HEK293T (cell line): Measurements from ENCODE around the gene CARM1.
"Not testable (repeated sequence)": the region's sequence is repeated elsewhere in the genome, so short reads cannot be mapped to it uniquely, and the experiment has no call there.

ENCODE experiments used
- CTCF ChIA-PET: fragments of 350-600 bp; formaldehyde crosslinking; extraction: SDS; loops from one replicate; lab custom pipeline; 2021; ENCODE audit warnings: antibody characterized with exemption, inconsistent platforms; lab: Yijun Ruan, JAX
- POLR2A ChIA-PET: fragments of 350-600 bp; formaldehyde crosslinking; extraction: SDS; loops from one replicate; lab custom pipeline; 2020; ENCODE audit warnings: antibody characterized with exemption, inconsistent platforms; lab: Yijun Ruan, JAX
- DNase-seq: peaks from one replicate; pipeline ENCODE4 v3.0.0; 2012; ENCODE audit warnings: mixed read lengths; ENCODE audit errors: extremely low spot score
- ARNT ChIP-seq: fragments of 450-650 bp; IDR thresholded peaks from 2 replicates; pipeline ENCODE4 v1.6.1; 2017; ENCODE audit warnings: mild to moderate bottlenecking
- BHLHE40 ChIP-seq: fragments of 450-650 bp; IDR thresholded peaks from 2 replicates; pipeline ENCODE4 v1.6.1; 2016; ENCODE audit warnings: mild to moderate bottlenecking, moderate library complexity, borderline replicate concordance
- CTBP1 ChIP-seq: fragments of 450-650 bp; IDR thresholded peaks from 2 replicates; pipeline ENCODE4 v1.6.1; 2016; ENCODE audit warnings: borderline replicate concordance
- ELF4 ChIP-seq: fragments of 450-650 bp; IDR thresholded peaks from 2 replicates; pipeline ENCODE4 v1.6.1; 2017; ENCODE audit warnings: antibody characterized with exemption
- FOXA1 ChIP-seq: fragments of 450-650 bp; IDR thresholded peaks from 2 replicates; pipeline ENCODE4 v1.6.1; 2016; ENCODE audit warnings: mild to moderate bottlenecking
- FOXK2 ChIP-seq: fragments of 450-650 bp; IDR thresholded peaks from 2 replicates; pipeline ENCODE4 v1.6.1; 2016; ENCODE audit warnings: mild to moderate bottlenecking
- FOXM1 ChIP-seq: fragments of 450-650 bp; IDR thresholded peaks from 2 replicates; pipeline ENCODE4 v1.6.1; 2017; ENCODE audit warnings: mild to moderate bottlenecking, borderline replicate concordance
- HDGF ChIP-seq: fragments of 450-650 bp; IDR thresholded peaks from 2 replicates; pipeline ENCODE4 v1.6.1; 2017; ENCODE audit warnings: antibody characterized with exemption, borderline replicate concordance
- L3MBTL2 ChIP-seq: fragments of 450-650 bp; conservative IDR thresholded peaks from 2 replicates; pipeline ENCODE4 v1.6.1; 2016; ENCODE audit warnings: mild to moderate bottlenecking
- LEF1 ChIP-seq: fragments of 450-650 bp; IDR thresholded peaks from 2 replicates; pipeline ENCODE4 v1.6.1; 2017; ENCODE audit warnings: mild to moderate bottlenecking, borderline replicate concordance
- NFRKB ChIP-seq: fragments of 450-650 bp; IDR thresholded peaks from 2 replicates; pipeline ENCODE4 v1.6.1; 2016; ENCODE audit warnings: mild to moderate bottlenecking, moderate library complexity
- SP1 ChIP-seq: fragments of 450-650 bp; IDR thresholded peaks from 2 replicates; pipeline ENCODE4 v1.6.1; 2017
- SUZ12 ChIP-seq: fragments of 450-650 bp; IDR thresholded peaks from 2 replicates; pipeline ENCODE4 v1.6.1; 2016; ENCODE audit warnings: mild to moderate bottlenecking
- TARDBP ChIP-seq: fragments of 450-650 bp; IDR thresholded peaks from 2 replicates; pipeline ENCODE4 v1.6.1; 2016
- ZNF384 ChIP-seq: fragments of 450-650 bp; IDR thresholded peaks from 2 replicates; pipeline ENCODE4 v1.6.1; 2016
- TF ChIP-seq, protein P1 (sequence below): fragments of 450-650 bp; IDR thresholded peaks from 2 replicates; pipeline ENCODE4 v1.6.1; 2016

Gene CARM1

DNA sequence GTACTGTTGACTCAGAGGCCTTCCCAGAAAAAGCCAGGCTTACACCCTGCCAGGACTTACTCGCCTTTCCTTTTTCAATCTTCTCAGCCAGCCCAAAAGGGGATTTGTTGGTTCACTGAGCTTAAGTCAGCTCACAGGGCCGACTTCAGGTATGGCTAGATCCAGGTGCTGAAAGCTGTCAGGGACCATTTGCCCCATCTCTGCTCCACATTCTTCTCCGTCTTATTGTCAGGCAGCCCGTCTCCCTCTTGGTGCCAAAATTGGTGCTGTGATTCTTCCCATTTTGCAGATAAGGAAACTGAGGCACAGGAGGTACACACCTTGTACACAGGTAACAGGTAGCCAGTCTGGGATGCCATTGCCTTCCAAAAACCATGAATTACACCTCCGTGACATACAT is 20.7 kb upstream of the CARM1 start:
- no peak for DNase-seq
- CTCF ChIA-PET = interaction anchor here (1.2 to 6.4 kb wide), 2 partner anchors 15 to 133 kb away, joined by 4 to 48 read pairs; partner anchors contain the start of gene DNM2
- TF ChIP-seq FOXM1 (no peak), NFRKB (no peak), SP1 (no peak), FOXA1 (no peak), ZNF384 (no peak), HDGF (no peak), L3MBTL2 (no peak), ARNT (no peak), ELF4 (no peak)
- POLR2A ChIA-PET = interaction anchor here (2.3 kb wide), 1 partner anchor 14 kb away, joined by 9 read pairs; the partner anchor contains the start of gene TMED1

DNA sequence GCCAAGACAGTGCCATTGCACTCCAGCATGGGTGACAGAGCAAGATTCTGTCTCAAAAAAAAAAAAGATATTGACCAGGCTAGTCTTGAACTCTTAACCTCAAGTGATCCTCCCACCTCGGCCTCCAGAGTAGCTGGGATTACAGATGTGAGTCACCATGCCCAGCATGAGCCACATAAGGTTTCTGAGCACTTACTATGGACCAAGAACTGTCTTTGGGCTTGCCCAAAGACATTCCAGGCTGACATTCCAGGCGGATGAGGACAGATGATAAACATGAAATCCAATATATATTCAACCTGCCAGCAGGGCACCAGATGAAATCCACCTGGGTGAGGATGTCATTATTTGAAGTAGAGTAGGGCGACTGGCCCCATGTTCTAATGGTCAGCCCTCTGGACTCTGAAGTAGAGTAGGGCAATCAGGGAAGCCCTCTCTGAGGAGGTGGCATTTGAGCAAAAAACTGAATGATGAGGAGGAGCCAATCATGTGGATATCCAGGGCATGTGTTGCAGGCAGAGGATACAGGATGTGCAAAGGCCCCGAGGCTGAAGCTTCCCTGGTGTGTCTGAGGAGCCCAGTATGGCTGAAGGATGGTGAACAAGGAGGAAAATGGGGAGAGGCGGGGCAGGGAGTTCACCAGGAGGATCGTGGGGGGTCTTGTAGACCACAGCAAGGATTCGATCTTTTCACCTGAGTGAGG is 19.1 kb upstream of the CARM1 start:
- CTCF ChIA-PET = interaction anchor here (0.6 to 6.4 kb wide), 2 partner anchors 13 to 39 kb away, joined by 5 to 48 read pairs; no protein-coding TSS in a partner anchor
- POLR2A ChIA-PET = interaction anchor here (1.0 to 1.6 kb wide), 3 partner anchors 9 to 16 kb away, joined by 3 to 6 read pairs (median 5); partner anchors contain the start of gene TMED1
- TF ChIP-seq, protein P1, sequence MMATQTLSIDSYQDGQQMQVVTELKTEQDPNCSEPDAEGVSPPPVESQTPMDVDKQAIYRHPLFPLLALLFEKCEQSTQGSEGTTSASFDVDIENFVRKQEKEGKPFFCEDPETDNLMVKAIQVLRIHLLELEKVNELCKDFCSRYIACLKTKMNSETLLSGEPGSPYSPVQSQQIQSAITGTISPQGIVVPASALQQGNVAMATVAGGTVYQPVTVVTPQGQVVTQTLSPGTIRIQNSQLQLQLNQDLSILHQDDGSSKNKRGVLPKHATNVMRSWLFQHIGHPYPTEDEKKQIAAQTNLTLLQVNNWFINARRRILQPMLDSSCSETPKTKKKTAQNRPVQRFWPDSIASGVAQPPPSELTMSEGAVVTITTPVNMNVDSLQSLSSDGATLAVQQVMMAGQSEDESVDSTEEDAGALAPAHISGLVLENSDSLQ = no peak
- TF ChIP-seq FOXK2 (no peak), ZNF384 (no peak), CTBP1 (no peak), SP1 (no peak)
- no peak for DNase-seq

DNA sequence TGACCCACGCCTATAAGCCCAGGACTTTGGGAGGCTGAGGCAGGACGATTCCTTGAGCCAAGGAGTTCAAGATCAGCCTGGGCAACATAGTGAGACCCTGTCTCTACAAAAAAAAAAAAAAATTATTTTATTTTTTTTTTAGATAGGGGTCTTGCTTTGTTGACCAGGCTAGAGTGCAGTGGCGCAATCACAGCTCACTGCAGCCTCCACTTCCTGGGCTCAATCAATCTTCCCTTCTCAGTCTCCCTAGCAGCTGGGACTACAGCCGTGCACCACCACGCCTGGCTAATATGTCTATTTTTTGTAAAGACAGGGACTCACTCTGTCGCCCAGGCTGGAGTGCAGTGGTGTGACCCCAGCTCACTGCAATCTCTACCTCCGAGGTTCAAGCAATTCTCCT is 18.4 kb upstream of the CARM1 start:
- DNase-seq = no peak
- POLR2A ChIA-PET = interaction anchor here (1.0 to 1.2 kb wide), 2 partner anchors 12 to 17 kb away, joined by 3 to 6 read pairs; partner anchors contain the start of gene TMED1
- TF ChIP-seq ELF4 = no peak
- TF ChIP-seq, protein P1 = no peak
- TF ChIP-seq SP1 = no peak
- TF ChIP-seq HDGF = no peak
- no peak for TF ChIP-seq LEF1
- no peak for TF ChIP-seq FOXA1
- CTCF ChIA-PET = interaction anchor here (0.7 to 6.4 kb wide), 2 partner anchors 12 to 123 kb away, joined by 3 to 48 read pairs; no protein-coding TSS in a partner anchor

DNA sequence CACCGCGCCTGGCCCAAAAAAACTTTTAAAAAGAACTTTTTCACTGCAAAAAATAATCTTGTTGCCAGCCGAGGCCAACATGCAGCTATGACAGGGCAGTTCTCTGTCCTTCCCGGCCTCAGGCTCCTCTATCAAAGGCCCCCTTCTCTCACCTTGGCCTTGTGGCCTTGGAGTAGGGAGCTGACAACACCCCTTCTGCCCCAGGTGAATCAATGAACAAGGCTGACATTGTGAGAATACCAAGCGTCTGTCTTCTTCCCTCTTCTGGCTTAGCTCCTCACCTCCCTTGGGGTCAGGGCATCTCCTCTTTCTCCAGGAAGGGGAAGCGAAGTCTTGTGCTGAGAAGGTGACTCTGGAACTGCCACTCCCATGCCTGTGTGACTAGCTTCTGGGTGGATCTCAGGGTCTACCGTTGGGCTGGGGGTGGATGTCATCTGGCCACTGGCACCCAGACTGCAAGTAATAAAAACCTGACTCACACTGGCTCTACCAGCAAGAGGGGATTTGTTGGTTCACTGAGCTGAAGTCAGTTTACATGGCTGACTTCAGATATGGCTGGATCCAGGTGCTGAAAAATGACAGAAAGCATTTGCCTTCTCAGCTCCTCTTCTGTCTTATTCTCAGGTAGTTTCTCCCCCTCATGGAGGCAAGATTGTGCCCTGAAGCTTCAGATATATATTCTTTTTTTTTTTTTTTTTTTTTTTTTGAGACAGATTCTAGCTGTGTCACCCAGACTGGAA is 16.8 kb upstream of the CARM1 start:
- no peak for TF ChIP-seq CTBP1
- no peak for TF ChIP-seq L3MBTL2
- TF ChIP-seq BHLHE40 = no peak
- TF ChIP-seq, protein P1 = no peak
- no peak for TF ChIP-seq HDGF
- no peak for TF ChIP-seq LEF1
- TF ChIP-seq ZNF384 = no peak
- TF ChIP-seq FOXA1 = no peak
- no peak for TF ChIP-seq FOXM1
- no peak for TF ChIP-seq NFRKB
- no peak for TF ChIP-seq SUZ12
- TF ChIP-seq ARNT = no peak
- TF ChIP-seq SP1 = no peak
- TF ChIP-seq TARDBP = no peak
- TF ChIP-seq ELF4 = no peak
- TF ChIP-seq FOXK2 = no peak

DNA sequence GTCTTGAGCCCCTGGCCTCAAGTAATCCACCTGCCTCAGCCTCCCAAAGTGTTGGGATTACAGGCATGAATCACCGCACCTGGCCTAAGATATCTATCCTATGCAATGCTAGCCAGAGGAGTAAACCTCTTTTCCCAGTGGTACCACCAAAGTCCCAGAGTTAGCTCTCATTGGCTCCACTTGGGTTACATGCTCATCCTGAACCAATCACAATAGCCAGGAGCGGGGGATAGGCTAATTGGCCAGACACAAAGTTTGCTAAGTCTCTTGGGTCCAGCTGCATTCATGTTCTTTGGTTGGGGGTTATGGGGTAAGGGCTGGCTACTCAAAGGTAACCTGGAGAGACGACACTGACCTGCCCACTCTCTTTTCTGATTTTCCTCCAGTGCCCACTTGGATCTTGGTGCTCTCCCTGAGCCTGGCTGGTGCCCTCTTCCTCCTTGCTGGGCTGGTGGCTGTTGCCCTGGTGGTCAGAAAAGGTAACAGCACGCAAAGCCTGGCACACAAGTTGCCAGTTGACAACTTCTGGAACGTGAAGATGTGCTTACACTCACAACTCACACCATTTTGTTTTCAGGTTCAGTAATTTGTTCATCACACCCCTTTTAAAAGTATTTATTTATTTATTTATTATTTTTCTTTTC is 15.4 kb upstream of the CARM1 start:
- no peak for DNase-seq
- no peak for TF ChIP-seq NFRKB
- ChIA-PET POLR2A (interaction anchor here (1.4 kb wide), 1 partner anchor 20 kb away, joined by 6 read pairs; the partner anchor contains the start of gene TMED1), CTCF (interaction anchor here (6.4 kb wide), 1 partner anchor 9 kb away, joined by 48 read pairs; no protein-coding TSS in a partner anchor)

More for the DNA sequence above, 16.8 kb upstream of the CARM1 start:
- DNase-seq = no peak
- ChIA-PET POLR2A (interaction anchor here (1.1 to 1.3 kb wide), 2 partner anchors 16 to 19 kb away, joined by 3 to 10 read pairs; partner anchors contain the start of gene TMED1), CTCF (interaction anchor here (0.8 to 6.4 kb wide), 3 partner anchors 11 to 137 kb away, joined by 3 to 48 read pairs (median 3); partner anchors contain the start of genes CARM1 and DNM2)

DNA sequence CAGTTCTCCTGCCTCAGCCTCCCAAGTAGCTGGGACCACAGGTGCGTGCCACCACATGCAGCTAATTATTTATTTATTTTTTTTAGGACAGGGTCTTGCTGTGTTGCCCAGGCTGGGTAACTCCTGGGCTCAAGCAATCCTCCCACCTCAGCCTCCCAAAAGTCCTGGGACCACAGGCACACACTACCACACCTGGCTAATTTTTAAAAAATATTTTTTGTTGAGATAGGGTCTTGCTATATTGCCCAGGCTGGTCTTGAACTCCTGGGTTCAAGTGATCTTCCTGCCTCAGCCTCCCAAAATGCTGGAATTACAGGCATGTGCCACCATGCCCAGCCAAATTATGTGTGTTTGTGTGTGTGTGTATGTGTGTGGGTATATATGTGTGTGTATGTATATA is 14.5 kb upstream of the CARM1 start:
- DNase-seq, CTCF ChIA-PET: not testable (repeated sequence)
- POLR2A ChIA-PET = interaction anchor here (1.4 kb wide), 1 partner anchor 21 kb away, joined by 6 read pairs; the partner anchor contains the start of gene TMED1
